HG02884 (cell line): ENCODE data around the gene C1orf174.
A peak's percentile ranks its signal among the peaks of the same experiment; 100 is the strongest.

ENCODE experiments used
- ATAC-seq: cut with Tn5 transposase; IDR thresholded peaks from one replicate; pipeline ENCODE4 v1.9.1; 2021; ENCODE audit warnings: mild to moderate bottlenecking, moderate library complexity; ENCODE audit not compliant: unreplicated experiment

The C1orf174 gene

GRCh38 chr1:3900150-3900968 lies at the start of gene C1orf174:
TSS of gene C1orf174 (minus strand) at chr1:3900272. CDS start at chr1:3900186, 86 bp downstream.
- peak; percentile 69 for ATAC-seq

GRCh38 chr1:3948344-3948743 lies 48.3 kb upstream of the C1orf174 start:
- no peak for ATAC-seq

DNA sequence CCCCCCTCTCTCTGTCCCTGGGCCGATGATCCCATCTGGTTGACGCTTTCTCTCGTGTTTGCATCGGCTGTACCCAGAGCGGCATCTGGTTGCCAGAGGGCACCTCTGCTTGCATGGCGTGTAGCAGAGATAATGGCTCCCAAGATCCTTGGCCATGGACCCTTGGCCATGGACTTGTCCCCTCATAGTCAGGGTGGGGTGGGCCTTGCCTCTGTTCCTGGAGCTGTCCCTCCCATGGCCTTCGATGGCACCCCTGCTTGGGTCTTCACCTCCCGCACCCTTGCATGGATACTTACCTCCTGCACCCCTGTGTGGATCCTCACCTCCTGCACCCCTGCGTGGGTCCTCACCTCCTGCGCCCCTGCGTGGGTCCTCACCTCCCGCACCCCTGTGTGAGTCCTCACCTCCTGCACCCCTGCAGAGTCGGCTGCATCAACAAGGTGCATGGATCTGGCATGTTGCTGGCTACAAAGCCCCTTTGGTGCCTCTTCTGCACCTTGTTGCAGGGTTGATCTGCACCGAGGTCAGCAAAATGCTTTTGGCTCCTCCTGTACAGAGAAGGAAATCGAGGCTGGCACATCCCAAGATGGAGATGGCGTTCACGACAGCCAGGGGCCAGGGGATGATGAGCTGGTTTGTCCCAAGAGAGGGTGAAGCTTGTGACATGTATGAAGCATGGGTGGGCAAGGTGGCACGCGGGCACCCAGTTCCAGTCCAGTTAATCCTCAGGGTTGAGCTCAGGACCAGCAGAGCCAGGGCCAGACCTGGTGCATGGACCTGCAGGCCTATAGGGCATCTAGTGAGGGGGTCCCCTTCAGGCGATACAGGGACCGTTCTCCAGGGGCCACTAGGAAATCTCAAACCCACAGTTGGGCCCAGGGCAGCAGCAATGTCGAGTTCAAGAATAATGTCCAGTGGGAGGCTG lies 46.1 kb upstream of the C1orf174 start:
- no peak for ATAC-seq

DNA sequence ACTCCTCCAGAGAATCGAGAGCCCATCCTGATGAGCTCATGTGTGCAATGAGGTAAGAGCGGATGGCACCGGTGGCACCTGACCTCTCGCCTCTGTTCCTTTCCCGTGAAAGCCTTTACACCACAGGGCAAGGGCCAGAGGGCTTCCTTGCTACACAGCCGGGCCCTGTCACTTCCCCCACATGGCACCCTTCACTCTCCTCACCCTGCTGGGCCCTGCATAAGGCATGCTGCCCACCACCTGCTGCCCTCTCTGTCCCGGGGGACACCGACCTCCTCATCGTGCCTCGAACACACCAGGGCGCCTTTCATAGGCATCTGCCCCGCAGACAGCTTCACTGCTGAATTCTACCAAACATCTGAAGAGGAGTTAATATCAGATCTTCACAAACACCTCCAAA lies 45.1 kb upstream of the C1orf174 start:
- ATAC-seq = no peak

- ATAC-seq = no peak
Measured at GRCh38 chr1:3944578-3945125, 44.6 kb upstream of the C1orf174 start.

DNA sequence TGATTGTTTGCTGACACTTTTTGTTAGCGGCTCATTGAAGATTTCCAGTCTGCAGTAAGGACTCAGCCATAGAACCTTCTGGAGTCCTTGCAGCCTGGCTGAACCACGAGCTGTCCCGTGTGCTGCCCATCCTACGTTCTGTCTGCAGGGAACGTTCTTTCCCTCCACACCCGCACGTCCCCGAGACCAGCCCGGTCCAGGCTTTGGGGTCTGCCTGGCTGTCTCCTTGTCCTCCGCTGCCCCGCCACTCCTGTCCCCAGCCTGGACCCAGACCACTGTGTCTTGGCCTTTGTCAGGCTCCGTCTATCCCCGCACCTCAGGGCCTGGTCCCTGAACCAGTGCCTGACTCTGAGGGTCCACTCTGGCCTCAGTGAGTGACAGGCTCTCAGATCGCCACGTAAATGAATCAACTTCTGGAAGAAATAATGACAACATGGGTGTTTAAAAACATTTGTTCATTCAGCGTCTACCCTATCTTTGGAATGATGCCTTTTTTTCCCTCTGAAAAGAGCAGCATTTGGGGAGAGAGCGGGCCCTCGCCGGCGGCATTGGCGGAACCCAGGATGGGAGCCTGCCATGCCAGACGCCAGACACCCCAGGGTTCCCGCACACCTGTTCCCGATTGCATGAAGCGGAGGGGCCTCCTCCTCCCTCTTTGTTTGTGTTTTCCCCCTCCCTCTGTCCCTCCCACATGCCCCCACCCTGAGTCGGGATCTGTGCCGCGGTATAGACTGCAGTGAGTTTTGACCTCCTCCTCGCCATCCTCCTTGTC lies 43.9 kb upstream of the C1orf174 start:
- no peak for ATAC-seq

GRCh38 chr1:3943123-3943431 lies 43.0 kb upstream of the C1orf174 start:
- ATAC-seq = no peak

DNA sequence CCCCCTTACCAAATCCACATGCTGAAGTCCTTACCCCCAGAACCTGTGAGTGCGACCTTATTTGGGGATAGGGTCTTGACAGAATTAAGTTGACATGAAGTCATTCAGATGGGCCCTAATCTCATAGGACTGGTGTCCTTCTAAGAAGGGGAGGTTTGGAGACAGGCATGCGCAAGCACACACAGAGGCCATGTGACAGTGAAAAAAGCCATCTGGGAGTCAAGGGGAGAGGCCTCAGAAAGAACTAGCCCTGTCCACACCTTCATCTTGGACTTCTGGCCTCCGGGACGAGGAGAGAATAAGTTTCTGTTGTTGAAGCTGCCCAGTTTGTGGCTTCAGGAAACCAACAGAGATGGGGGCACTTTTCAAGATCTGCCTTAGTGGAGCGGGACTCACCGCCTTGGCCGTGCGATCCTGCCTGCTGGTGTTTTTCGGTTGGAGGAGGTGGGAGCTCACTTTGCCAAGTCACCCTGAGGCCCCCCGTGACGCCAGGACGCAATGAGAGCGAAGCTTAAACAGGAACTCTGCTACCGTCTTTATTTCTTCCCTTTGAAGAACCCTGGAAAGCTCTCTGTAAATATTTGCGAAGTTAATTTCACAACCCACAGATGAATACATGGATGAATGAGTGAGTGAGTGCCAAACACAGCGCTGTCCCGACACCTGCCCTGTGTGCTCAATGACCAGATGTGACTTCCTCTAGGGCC lies 42.5 kb upstream of the C1orf174 start:
- ATAC-seq = no peak

GRCh38 chr1:3940754-3941345 lies 40.8 kb upstream of the C1orf174 start:
- ATAC-seq = no peak

DNA sequence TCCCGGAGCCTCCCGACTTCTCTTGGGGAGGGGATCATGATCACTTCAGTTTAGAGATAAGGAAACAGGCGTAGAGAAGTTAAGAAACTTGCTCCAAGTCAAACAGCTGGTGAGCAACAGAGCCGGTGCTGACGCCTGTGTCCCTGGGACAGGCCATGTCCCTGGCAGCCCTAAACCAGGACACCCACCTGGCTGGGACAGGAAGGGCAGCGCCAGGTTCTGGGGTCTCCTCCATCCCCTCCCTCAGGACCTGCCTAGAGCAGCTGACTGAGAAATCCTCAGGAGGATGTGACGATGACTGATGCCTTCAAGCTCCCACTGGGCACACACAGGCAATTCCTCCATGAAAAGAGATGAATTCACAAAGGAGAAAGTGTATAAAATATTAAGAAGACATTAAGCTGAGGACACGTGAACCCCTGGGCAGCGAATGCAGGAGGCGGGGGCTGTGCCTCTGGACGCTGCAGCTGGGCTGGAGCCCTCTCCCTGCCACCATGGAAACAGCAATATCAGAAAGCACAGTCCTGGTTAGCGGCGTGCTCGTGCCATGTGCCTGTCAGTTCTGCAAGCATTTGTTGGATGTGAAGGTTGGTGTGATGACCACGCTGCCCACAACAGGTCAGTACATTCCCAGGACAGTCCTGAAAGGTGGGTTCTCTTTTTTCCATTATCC lies 40.1 kb upstream of the C1orf174 start:
- ATAC-seq = no peak

- no peak for ATAC-seq
Measured at GRCh38 chr1:3939242-3940080, 39.4 kb upstream of the C1orf174 start.

- ATAC-seq = no peak
Measured at GRCh38 chr1:3932156-3932919, 32.3 kb upstream of the C1orf174 start.

- no peak for ATAC-seq
Measured at GRCh38 chr1:3931007-3931912, 31.2 kb upstream of the C1orf174 start.

- no peak for ATAC-seq
Measured at GRCh38 chr1:3930301-3931006, 30.4 kb upstream of the C1orf174 start.

DNA sequence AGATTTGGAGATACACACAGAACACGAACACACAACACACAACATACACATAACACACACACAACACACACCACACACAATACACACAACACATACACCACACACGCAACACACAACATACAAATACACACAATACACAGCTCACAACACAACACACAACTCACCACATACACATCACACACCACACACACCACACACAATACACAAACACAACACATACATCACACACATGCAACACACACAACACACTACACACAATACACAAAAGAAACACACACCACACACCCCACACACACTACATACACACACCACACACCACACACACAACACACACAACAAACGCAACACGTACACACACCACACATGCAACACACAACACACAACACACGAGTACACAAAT lies 29.1 kb upstream of the C1orf174 start:
- no peak for ATAC-seq

DNA sequence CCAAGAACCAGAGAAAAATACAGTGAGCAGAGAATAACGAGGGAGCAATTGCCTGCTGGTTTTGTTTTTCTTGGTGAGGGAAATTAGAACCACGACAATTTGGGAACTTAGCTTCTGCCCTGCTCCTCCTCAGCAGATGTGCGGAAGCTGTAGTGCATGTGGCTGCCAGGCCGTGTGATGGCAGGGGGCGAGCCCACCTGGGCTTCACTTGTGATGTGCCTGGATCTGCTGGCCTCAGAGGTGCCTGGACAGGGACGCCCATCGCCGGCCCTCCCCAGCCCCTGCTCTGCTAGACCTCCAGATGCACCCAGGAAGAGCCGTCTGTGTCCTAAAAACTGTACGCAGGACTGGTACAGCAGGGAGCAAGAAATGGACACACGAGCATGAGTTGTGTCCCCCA lies 28.5 kb upstream of the C1orf174 start:
- no peak for ATAC-seq
